ENCODE data around the gene ZBED6.

DNA sequence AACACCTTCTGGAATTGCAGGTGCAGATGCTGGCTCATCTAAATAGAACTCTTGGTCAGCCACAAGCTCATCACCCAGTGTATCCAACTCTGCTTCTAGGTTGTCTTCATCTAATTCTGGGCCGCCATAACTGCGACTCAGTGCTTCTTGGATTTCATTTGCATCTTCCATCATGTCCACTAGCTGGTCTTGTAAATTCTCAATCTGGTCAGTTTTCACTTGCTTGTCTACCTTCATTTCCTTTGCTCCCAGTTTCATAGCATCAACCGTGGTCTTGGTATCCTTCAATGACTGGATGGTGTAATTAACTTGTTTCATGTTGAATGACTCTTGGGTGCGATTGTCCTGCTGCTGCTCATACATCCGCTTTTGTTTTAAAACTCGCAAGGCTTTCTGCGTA is 10.3 kb downstream of the ZBED6 start:
- TF ChIP-seq, protein P1, sequence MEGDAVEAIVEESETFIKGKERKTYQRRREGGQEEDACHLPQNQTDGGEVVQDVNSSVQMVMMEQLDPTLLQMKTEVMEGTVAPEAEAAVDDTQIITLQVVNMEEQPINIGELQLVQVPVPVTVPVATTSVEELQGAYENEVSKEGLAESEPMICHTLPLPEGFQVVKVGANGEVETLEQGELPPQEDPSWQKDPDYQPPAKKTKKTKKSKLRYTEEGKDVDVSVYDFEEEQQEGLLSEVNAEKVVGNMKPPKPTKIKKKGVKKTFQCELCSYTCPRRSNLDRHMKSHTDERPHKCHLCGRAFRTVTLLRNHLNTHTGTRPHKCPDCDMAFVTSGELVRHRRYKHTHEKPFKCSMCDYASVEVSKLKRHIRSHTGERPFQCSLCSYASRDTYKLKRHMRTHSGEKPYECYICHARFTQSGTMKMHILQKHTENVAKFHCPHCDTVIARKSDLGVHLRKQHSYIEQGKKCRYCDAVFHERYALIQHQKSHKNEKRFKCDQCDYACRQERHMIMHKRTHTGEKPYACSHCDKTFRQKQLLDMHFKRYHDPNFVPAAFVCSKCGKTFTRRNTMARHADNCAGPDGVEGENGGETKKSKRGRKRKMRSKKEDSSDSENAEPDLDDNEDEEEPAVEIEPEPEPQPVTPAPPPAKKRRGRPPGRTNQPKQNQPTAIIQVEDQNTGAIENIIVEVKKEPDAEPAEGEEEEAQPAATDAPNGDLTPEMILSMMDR (IDR thresholded peaks at IDR 0.05; ENCODE audit: insufficient read depth, low read length, poor library complexity, severe bottlenecking) = no peak
- no peak for TF ChIP-seq EZH2phosphoT487 (conservative IDR thresholded peaks at IDR 0.05; ENCODE audit: low read length)

All from SU-DHL-6 (cell line).